Endometrial microvascular endothelial cells (primary cell): ENCODE data around the gene GRIPAP1. TPM values are rescaled to one million over a fixed set of nuclear protein-coding genes. Genes with fewer than 3 reads are reported as not detected.

Source experiments
- in situ Hi-C: cut with HindIII; loops from 2 replicates; pipeline ENCODE4 v1.10.0; 2017; ENCODE audit warnings: low sequenced_read_pairs, low pct_unique_long_range_greater_than_20kb; ENCODE audit errors: inconsistent ontology term
- total RNA-seq: library from RNA; depleted of rRNA; stranded (reverse); fragments of >200 nt; gene quantifications from one replicate; pipeline ENCODE4 v1.2.3, GENCODE V29; 2015; ENCODE audit errors: inconsistent ontology term

The GRIPAP1 gene
- total RNA-seq, 1 donor from 2014 or later: 21.2 TPM

DNA sequence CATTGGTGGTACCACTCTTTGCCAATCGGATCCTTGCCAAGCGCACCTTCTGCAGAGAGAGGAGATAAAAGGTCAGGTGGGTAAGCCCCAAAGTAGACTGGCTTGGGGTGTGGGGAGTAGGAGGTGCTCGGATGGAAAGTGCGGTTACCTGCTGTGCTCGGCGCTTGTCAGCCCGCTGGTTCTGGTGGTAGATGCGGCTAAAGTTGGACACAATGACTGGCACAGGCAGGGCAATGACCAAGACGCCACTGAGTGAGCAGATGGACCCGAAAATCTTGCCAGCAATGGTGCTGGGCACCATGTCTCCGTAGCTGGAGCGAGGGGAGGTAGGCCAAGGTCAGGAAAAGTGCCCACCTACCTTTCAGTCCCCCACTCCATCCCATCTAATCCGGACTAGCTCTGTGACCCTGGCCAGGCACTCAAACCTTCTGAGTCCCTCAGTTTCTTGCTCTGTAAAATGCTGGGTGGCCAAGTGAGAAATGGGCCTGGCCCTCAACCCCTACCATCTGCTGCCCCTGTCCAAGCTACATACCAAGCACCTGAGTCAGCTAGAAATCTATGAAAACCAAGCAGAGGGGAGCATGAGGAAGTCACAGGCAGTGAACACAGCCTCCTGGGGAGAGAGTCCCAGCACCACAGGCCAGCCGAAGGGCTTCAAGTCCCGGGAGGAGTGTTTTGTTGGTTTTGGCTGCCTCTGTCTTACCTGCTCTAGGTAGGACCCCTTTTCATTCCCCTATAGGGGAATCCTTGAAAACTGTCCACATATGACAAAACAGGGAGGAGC, 35.1 kb downstream of the GRIPAP1 start:
- in situ Hi-C loops: no loop called here

DNA sequence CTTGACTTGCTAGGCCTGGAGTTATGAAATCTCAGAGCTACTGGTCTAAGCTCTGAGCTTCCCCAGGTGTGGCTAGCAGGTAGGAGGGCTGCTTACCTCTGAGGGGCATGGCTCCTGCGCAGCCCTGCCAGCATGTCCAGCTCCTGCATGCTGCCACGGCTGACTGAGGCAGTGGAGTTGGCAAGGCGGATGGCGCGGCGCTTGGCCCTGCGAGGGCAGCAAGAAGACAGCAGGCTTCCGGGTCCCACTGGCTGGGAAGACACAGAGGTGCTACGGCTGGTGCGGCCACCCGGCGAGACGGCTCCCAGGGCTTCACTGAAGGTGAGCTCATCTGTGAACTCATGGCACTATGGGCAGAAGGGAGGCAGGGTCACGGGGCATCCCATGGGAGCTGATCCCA, 36.1 kb downstream of the GRIPAP1 start:
- in situ Hi-C loops: no loop called here

- in situ Hi-C loops: no loop called here
Measured at GRCh38 chrX:48961585-48962091, 40.4 kb downstream of the GRIPAP1 start.

DNA sequence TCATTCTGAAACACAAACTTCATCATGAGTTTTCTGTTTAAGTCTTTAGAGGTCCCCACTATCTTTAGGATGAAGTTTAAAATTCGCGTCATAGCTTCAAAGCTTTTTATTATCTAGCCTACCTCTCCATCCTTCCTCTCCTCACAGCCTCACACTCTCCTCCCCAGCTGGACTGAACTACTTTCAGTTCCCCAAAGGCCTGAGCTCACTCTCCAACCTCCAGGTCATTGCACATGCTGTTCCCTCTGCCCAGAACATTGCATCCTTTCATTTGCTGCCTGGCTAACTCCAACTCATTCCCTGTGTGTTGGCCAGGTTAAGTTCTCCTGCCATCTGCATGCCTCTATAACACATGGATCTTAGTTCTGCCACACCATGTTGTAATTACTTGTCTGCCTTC, 41.8 kb downstream of the GRIPAP1 start:
- in situ Hi-C loops: no loop called here

DNA sequence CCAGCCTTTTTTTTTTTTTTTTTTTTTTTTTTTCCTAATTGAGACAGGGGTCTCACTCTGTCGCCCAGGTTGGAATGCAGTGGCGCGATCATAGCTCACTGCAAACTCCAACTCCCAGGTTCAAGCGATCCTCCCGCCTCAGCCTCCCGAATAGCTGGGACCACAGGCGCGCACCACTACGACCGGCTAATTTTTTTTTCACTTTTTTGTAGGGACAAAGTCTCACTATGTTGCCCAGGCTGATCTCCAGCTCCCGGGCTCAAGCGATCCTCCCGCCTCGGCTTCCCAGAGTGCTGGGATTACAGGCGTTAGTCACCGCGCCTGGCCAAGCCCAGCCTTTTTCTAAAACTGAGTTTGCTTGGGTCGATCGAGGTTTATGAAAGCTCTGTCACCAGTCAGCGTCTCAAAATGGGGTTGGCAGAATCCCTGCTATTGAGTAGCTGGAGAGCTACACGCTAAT, 43.4 kb downstream of the GRIPAP1 start:
- in situ Hi-C loops: no loop called here

- in situ Hi-C loops: no loop called here
Measured at GRCh38 chrX:48957827-48958634, 44.0 kb downstream of the GRIPAP1 start.

- in situ Hi-C loops: no loop called here
Measured at GRCh38 chrX:48957477-48957826, 44.6 kb downstream of the GRIPAP1 start, which contains the start of gene OTUD5. Gene OTUD5, minus strand, starts transcription at chrX:48957607. Its CDS starts 37 bp downstream, at chrX:48957570.

DNA sequence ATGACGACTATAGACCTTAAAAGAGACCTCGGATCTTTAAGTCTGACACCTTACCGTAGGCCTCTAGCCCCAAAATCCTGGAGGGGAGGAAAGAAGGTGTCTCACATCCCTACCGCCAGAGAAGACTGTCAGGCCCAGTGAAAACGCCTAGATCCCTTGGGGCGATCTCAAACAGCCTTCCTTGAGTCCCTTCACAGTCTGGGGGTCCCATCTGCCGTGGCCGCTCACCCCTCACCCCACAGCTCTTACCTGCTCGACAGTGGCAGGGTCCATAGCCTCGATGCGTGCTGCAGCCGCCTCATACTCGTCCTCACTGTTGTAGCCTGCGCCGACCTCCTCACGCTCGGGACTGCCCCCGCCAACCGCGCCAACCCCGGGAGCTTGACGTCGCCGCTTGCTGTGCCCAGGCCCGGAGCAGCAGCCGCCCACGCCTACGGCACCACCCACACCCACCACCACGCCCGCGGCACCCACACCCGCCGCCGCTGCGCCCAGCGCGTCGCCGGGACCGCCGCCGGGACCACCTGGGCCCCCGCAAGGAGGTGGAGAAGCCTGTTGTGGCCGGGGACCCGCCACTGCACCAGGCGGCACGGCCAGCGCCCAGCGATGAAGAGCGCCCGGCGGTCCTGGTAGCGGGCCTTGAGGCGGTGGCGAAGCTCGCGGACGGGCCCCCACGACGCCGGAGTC, 45.2 kb downstream of the GRIPAP1 start:
- in situ Hi-C loops: no loop called here

DNA sequence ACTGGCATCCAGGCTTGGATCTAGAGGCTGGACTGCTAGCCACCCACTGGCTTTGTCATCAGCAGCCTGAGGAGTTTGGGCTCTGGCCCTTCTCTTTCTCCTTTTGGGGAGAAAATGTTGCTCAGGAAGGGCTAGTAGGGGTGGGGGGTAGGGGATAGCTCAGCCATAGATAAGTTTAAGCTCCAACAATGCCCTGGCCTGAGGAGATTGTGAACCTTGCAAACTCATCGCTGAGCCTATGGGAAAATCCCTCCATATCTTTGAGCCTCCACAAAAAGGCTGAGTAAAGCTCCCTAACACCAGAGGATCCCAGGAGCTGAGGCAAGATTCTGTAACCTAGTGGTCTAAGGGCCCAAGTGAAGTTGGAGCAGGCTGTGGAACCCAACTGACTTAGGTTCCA, 53.5 kb downstream of the GRIPAP1 start:
- in situ Hi-C loops: no loop called here

DNA sequence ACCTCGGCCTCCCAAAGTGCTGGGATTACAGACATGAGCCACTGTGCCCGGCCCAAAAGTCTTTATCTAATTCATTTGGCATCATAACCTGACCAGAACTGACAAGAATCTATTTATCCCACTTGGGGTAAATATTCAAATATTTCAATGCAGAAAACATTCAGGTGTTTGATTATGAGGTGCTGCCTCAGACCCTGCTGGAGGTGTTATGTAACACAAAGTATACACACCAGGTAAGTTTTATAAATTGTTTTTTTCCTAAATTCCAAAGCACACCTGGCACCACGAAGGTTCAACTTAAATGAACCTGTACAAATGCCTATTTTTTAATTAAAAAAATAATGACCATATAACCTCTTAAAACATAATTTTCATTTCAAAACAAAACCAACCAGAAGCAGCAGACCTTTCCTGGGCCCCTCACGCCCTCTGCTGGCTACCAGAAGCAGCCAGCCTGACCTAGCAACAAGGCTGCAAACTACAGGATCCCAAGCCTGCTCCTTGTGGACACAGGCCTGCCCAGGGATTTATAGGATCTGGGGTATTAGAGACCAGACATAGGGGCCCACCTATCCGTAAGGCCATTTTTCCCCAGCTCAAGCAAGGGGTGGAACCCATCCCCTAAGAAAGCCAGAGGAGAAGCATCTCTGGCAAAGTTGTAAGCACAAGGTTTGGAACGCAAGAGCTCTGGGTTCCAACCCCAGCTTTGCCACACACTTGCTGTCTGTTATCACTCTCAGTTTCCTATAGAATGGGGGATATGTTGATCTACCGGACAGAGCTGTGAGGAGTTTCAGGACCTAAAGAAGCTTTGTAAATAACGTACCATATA, 56.3 kb downstream of the GRIPAP1 start:
- in situ Hi-C loops: no loop called here

GRCh38 chrX:48942895-48943294, 59.2 kb downstream of the GRIPAP1 start:
- in situ Hi-C loops: no loop called here

- in situ Hi-C loops: no loop called here
Measured at GRCh38 chrX:48940404-48940955, 61.6 kb downstream of the GRIPAP1 start.

DNA sequence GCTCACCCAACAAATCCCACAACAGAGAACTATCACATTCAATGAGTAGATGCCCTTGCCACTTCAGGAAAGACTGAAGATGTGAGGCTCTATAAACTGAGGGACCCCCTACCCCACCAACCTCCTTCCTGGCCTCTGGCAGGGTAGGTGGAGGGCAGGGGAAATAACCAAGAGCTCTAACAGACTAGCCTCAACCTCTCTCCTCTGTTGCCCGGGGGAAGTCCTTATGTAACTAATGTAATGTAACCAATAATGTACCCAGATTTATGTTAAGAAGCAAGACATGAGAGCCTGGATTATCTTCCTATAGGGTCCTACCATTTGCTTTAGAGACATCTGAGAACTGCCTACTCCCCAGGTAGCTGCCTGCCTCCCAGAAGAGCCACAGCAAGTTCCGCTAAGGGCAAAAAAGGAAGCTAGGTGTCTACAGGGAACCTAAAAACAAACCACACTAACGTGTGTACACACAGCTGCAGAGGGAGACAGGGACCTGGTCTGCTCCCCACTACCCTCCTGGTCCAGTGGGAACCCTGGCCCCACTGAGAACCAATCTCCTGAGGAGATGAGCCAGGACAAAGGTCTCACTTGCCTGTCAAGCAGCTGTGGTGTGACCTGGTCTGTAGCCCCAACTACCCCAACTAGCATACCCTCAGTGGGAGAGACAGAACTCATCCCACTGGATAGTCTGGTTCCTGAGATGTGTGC, 62.4 kb downstream of the GRIPAP1 start:
- in situ Hi-C loops: no loop called here

- in situ Hi-C loops: no loop called here
Measured at GRCh38 chrX:48938721-48939425, 63.2 kb downstream of the GRIPAP1 start.

GRCh38 chrX:48937054-48937907, 64.8 kb downstream of the GRIPAP1 start:
- in situ Hi-C loops: no loop called here

DNA sequence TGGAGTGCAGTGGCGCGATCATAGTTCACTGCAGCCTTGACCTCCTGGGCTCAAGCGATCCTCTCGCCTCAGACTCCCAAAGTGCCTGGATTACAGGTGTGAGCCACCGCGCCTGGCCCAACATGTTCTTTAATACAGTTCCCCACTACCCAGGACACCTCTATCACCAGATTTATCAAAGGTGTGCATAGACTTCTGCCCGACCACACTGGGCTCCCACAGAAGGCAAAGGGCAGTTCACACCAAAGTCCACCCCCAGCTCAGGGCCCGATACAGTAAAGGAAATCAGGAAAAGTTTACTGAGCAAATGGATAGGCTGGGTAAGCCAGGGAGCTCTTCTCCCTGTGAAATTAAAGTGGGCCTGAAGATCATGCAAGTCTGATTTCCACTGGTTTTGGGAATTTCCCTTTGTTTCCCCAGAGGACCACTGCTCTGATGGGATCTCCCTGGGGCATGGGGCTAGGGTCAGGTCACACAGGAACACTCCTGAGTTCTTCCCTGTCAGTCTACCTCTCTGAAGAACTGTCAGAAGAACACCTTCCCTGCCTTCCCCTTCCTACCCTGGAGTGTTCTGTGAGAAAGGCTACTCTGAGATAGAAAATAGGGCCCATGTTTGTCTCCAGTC, 65.5 kb downstream of the GRIPAP1 start:
- in situ Hi-C loops: no loop called here
